GM21723 (cell line): ENCODE data around the gene OR8B3.
"Not testable (repeated sequence)": the region's sequence is repeated elsewhere in the genome, so short reads cannot be mapped to it uniquely, and the experiment has no call there.

ENCODE experiments used
- ATAC-seq: cut with Tn5 transposase; IDR thresholded peaks from one replicate; pipeline ENCODE4 v1.9.1; 2021; ENCODE audit warnings: mild to moderate bottlenecking, moderate library complexity; ENCODE audit not compliant: unreplicated experiment

The OR8B3 gene, protein sequence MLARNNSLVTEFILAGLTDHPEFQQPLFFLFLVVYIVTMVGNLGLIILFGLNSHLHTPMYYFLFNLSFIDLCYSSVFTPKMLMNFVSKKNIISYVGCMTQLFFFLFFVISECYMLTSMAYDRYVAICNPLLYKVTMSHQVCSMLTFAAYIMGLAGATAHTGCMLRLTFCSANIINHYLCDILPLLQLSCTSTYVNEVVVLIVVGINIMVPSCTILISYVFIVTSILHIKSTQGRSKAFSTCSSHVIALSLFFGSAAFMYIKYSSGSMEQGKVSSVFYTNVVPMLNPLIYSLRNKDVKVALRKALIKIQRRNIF

DNA sequence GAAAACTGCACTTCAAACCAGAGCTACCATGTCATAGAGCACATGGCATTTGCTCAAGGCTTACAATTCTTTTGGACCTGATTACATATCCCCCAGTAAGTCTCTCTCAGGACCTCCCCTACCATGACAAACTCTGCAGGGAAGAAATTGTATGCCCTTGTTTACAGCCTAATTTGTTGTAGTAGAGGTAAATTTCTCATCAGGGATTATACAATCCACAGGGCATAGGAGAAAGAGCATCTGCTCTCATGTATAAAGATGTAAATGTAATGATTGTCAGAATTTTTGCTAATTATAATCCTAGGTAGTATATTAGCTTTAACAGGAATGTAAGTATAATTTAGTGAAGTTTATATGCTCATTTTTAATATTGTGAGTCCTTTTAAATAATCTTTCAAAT is at the start of gene OR8B3:
TSS of gene OR8B3 (minus strand) at position 101 of the 400 bp plus-strand sequence. CDS start 1,673 bp downstream, outside the sequence.
- ATAC-seq: no peak

DNA sequence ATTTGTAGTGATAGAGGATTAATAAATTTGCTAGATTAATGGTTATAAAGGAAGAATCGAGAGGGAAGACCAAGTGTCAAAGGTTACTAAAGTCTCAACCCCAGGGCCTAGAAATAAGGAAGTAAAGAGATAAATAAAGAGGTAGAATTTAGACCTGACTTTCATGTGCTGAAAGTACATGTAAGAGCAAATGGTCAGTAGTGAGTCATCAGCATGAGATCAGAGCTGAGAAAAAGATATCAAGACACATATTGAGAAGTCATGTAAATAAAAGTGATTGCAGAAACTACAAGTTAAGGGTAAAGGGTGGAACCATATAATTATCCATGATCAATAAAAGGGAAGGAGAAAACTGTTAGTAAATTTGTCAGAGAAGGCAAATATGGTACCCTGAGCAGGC is 48.1 kb upstream of the OR8B3 start:
- ATAC-seq: no peak

DNA sequence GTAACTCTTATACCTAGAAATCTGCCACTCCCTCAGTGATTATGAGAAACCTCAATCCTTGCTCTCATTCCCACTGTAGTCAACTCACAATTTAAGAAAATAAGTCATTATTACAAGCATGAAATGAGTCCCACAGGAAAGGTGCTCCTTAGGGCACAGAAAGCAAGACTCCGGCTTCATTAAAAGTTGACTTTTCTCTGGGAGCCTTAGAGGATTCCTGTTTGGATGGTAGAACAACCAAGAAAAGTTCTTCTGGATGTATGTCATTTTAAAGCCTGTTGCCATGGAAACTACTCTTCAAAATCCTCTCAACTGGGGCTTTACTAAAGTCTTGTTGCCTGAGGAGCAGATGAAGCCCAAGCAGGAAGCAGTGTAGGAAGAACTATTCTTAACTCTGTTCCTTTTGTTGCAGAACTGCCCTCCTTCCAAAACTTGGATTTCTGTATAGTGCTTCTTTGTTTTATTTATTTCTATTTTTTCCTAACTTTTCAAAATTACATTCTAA is 46.9 kb upstream of the OR8B3 start, which contains the start of gene OR8B8:
TSS of gene OR8B8 (minus strand) at position 51 of the 505 bp plus-strand sequence. CDS start 4,611 bp downstream, outside the sequence.
- no peak for ATAC-seq

DNA sequence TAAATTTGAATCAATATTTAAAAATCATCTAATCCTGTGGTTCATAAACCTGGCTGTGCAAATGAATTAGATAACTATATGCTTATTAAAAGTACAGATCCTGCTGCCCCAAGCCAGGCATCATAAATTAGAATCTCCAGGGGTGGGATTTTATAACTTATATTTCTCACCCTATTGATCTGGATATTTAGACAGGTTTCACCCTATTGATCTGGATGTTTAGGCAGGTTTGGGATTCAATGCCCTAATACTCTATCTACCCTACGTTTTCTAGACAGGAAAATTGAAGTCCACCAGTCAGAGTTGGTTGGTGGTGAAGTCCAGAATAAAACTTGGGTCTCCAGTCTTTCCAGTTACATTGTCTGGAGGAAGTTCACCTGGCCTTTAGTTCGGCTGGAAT is 44.0 kb upstream of the OR8B3 start:
- no peak for ATAC-seq

DNA sequence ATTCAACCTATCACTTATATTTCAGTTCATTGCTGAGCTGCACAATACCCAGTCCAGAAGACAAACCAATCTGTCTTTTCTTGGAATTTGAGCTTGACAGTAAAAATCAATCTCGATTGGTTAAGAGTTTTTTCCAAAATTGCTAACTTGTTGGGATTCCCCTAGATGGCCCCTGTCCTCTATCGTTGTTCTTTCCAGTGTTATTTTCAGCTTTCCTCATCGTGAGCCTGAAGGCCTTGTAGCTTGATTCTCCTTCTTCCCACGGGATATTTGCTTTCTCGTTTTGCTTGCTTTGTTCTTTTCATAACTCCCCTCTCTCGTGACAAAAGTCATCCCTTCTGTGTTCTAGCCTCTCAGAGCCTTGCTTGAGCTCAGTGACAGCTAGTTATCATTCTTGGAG is 43.6 kb upstream of the OR8B3 start:
- ATAC-seq: no peak

DNA sequence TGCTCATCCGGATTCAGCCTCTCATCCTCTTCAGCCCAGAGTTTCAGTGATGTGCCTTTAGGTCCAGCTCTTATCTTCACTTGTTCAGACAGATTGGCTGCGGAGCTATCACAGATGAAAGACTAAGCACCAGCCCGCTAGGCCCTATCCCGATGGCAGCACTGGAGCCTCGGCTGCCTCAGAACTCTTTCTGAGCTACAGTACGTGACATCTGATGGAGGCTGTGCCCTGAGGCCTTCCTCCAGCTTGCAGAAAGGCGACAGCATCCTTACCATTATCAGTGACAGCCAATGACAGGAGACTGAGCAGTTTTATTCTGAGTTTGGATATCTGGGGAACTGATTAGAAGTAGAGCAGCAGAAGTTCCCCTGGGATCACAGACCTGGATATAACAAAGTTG is 42.7 kb upstream of the OR8B3 start:
- ATAC-seq: no peak

DNA sequence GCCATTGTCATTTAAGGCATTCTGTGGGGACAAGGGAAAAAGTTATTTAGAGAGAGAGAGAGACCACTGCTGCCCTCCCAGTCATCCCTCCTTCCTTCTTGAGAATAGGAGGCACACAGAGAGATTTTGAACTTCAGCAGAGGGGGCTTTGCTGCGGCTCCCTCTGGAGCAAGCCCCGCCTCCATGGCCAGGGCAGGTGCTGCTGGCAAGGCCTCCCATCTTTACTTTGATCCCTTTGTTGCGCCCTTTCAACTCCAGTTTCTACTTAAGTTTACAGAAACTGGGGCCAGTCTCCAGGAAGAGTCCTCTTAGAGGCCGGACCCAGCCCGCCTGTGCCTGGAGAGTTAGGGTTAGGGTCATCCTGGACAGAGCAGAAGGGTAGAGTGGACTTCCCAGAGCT is 42.3 kb upstream of the OR8B3 start:
- ATAC-seq: no peak

DNA sequence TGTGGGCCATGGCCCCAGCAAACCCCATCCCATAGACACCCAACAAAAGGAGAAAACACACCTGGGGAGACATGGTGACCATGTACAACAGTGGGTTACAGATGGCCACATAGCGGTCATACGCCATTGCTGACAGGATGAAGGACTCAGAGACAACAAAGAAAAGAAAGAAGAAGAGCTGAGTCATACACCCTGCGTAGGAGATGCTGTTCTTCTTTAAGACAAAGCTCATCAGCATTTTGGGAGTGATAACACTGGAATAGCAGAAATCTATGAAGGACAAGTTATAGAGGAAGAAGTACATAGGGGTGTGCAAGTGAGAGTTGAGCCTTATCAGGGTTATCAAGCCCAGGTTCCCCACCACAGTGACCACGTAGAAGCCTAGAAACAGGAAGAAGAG is 41.8 kb upstream of the OR8B3 start:
- no peak for ATAC-seq

DNA sequence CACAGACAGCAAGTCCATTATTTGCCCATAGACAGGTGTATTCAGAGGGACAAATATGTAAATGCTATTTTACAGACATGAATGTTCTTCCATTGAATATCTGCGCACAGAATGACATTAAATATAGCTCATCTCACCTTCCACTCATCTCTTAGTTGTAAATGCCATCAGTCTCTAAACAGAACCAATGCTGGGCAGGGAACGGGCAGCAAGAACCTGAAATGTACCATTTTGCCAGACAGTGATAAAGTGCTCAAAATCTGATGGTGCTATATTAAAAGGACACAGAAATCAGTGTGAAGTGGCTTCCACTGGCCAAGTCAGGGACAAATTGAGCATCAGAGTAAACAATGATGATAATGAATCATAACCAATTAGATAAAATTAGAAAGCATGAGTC is 35.9 kb upstream of the OR8B3 start:
- no peak for ATAC-seq

DNA sequence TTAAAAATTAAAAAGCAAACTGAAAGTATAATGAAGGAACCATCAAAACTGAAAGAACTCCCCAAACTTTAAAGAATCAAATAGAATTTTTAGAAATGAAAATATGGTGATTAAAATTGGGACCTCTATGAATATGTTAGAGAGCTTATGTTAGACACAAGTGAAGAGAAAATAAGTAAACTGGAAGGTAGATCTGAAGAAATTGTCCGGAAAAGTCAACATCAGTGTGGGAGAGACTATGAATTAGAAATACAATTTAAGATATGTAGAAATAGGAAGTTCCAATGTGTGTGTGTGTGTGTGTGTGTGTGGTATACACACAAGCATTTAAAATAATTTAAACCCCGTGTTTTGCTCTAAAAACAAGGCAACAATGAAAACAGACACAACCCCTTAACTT is 30.8 kb upstream of the OR8B3 start:
- no peak for ATAC-seq

DNA sequence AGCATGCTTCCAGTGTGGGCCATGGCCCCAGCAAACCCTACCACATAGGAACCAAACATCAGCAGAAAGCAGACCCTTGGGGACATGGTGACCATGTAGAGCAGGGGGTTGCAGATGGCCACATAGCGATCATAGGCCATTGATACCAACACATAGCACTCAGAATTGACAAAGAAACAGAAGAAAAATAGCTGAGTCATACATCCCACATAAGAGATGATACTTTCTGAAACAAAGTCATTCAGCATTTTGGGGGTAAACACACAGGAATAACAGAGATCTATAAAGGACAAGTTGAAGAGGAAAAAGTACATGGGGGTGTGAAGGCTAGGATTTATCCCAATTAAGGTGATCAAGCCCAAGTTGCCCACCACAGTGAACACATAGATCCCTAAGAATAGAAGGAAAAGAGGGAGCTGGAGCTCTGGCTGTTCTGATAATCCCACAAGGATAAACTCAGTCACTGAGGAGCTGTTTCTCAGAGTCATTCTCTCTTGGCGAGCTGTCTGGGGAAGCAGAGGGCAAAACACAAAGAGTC is 25.6 kb upstream of the OR8B3 start, which contains the start of gene OR8B4:
TSS of gene OR8B4 (minus strand) at position 488 of the 538 bp plus-strand sequence. CDS start at position 488, 0 bp downstream.
- no peak for ATAC-seq

DNA sequence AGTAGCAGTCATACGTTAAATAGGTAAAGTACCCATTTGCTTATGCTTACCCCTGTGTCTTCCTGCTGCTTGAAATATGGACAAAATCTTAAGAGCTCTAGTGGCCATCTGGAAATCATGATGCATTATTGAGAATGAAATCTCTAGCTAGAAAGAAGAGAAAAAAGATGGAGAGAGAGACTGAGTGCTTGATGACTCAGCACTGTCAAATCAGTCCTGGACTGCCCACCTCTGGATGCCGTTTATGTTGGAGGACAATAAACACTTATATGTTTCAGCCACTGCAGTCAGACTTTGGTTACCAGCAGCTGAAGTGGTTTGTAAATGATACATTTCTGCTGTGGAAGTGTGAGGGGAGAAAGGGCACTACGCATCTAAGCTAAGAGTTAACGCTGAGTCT is 22.2 kb upstream of the OR8B3 start:
- no peak for ATAC-seq

DNA sequence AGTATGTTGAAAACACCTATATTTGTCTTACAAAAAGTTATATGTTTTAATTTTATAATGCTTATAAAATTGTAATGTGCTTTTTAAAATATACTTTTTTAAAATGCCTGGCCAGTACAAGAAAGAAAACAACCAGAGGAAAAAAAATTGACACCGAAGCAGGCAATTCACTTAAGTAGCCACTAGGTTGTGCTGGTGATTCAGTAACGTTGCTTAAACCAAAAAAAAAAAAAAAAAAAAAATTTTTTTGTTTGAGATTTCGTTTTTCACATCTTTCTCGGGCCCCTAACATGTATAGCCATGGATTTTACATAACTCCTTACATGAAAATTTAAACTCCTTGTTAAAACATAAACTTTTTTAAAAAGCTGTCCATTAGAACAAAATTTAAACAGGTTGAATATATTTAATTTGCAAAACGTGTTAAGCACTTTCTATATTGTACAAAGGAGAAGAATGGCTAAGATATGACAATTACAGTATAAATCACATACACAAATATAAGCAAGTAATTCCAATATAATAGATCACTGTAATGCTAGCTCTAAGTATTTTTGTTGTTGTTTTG is 16.6 kb upstream of the OR8B3 start:
- no peak for ATAC-seq

DNA sequence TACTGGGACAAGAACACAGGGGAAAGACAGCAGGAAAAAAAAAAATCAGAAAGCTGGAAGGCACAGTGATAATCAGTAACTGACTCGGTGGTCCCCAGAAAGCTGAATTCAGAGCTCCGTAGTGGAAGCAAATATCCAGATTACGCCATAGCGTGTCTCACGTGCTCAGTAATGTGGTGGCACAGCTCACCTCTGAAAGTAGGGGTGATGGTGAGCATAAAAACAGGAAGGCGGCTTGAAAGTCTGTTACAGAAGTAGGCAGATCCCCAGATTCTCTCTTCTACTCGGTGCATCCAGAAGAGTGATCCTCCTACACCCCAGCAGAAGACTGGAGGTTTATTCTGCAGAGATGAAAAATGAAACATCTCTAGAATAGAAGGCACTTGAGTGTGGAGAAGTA is 11.1 kb upstream of the OR8B3 start:
- ATAC-seq: no peak

DNA sequence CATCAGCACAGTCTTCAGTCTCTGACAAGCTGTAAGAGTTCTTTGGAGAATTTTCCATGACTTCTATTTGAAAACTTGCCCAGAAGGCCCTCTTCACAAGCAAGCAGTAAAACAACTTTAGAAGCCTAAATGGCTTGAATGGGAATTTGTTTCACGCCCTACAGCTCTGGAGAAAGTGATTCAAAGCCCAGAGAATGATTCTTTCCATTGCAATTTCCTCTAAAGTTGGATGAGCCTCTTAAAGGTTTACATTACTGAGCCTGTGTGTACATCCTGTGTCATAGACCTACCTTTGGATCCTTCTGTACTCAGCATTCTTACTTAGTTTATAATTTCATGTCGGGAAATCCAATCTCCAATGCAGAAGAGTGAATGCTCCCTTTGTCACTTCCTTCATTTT is 6.8 kb upstream of the OR8B3 start:
- ATAC-seq: no peak

DNA sequence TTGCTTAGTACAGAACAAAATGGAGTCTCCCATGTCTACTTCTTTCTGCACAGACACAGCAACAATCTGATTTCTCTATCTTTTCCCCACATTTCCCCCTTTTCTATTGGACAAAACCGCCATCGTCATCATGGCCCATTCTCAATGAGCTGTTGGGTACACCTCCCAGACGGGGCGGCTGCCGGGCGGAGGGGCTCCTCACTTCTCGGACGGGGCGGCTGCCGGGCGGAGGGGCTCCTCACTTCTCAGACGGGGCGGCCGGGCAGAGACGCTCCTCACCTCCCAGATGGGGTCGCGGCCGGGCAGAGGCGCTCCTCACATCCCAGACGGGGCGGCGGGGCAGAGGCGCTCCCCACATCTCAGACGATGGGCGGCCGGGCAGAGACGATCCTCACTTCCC is 4.4 kb upstream of the OR8B3 start:
- not testable (repeated sequence) for ATAC-seq

DNA sequence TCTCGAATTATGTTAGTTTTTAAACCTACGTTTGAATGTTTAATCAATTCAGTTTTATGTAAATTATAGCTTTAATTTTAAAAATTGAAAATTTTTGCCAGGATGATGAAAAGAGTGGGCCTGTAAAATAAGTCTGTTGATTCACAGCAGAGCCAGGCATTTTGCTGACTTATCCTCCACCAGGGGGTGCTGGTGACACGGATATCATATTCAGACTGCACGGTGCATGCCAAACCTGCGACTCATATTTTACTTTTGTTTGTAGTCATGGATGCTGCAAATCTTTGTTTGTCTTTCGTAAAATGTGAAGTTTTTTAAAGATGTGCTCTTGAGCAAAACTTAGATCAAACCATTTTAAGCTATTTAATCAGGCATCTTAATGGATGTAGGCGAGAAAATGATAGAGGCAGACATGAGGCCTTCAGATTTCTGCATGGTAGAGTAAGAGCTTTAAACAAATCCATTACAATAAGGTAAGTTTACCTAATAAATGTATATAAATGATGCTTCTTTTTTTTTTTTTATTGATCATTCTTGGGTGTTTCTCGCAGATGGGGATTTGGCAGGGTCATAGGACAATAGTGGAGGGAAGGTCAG is 3.6 kb upstream of the OR8B3 start:
- peak; percentile 90 for ATAC-seq

DNA sequence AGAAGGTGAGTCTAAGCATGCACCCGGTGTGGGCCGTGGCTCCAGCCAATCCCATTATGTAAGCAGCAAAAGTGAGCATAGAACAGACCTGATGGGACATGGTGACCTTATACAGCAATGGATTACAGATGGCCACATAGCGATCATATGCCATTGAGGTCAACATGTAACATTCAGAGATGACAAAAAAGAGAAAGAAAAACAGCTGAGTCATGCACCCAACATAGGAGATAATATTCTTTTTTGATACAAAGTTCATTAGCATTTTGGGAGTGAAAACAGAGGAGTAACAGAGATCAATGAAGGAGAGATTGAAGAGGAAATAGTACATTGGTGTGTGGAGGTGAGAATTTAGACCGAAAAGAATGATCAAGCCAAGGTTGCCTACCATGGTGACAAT is 2.0 kb downstream of the OR8B3 start:
- ATAC-seq: not testable (repeated sequence)

DNA sequence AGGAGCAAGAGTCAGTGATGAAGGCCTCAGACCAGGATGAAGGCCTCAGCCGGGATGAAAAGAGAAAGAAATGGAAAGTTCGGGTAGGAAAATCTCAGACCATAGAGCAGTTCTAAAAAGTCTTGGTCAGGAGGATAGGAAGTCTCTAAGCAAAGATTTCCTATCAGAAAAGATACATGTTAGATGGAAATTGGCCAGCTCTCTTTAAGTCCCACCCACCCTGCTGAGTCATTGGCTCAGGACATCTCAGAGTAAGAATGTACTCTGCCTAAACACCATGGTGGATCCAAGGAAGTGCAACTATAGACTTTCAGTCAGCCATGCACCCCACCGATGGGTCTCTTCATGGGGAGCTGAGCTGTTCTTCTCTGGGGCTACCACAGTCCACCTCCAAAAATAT is 4.4 kb downstream of the OR8B3 start:
- no peak for ATAC-seq

DNA sequence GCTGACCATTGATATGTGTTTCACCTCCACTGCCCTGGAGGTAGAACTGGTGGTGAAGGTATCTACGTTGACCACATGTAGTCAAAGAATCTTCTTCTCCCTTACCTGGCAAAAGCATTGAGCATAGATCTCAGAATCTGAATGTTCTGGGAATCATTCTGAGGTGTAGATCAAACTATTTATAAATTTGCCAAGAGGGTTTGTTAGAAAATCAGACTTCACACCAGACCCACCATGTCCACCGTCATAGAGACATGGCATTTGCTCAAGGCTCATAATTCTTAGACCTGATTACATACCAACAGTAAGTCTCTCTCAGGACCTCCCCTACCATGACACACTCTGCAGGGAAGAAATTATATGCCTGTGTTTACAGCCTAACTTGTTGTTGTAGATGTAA is 14.4 kb downstream of the OR8B3 start, which contains the start of gene OR8B2:
TSS of gene OR8B2 (minus strand) at position 101 of the 400 bp plus-strand sequence. CDS start 1,156 bp downstream, outside the sequence.
- no peak for ATAC-seq

DNA sequence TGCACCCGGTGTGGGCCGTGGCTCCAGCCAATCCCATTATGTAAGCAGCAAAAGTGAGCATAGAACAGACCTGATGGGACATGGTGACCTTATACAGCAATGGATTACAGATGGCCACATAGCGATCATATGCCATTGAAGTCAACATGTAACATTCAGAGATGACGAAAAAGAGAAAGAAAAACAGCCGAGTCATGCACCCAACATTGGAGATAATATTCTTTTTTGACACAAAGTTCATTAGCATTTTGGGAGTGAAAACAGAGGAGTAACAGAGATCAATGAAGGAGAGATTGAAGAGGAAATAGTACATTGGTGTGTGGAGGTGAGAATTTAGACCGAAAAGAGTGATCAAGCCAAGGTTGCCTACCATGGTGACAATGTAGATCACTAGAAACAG is 16.0 kb downstream of the OR8B3 start:
- ATAC-seq: not testable (repeated sequence)

DNA sequence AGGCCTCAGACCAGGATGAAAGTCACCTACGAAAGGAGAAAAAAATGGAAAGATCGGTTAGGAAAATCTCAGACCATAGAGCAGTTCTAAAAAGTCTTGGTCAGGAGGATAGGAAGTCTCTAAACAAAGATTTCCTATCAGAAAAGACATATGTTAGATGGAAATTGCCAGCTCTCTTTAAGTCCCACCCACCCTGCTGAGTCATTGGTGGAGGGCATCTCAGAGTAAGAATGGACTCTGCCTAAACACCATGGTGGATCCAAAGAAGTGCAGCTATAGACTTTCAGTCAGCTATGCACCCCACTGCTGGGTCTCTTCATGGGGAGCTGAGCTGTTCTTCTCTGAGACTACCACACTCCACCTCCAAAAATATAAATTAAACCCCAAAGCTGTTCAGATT is 18.2 kb downstream of the OR8B3 start:
- no peak for ATAC-seq
